Transverse colon (tissue), 4 donors: ENCODE results near the gene XNDC1N.

Source experiments
- CTCF ChIP-seq, 5 experiments: fragments of 200-600 bp in 3 of 5; fragments of 450-650 bp in 2 of 5; sonication (generic) in 3 of 5; IDR thresholded peaks; 1 replicate in 2 of 5; 2 replicates in 3 of 5; pipeline ENCODE4 v1.5.1; 2016 to 2017; ENCODE audit warnings: antibody characterized with exemption in 5 of 5, inconsistent platforms in 3 of 5, mild to moderate bottlenecking in 2 of 5, moderate library complexity in 1 of 5
- EP300 ChIP-seq: sonication (generic); formaldehyde crosslinking; IDR thresholded peaks from one replicate; pipeline ENCODE4 v1.6.1; 2017; ENCODE audit warnings: antibody characterized with exemption, low read depth
- POLR2A ChIP-seq: fragments of 450-650 bp; IDR thresholded peaks from one replicate; pipeline ENCODE4 v1.6.1; 2016; ENCODE audit warnings: antibody characterized with exemption, mild to moderate bottlenecking, moderate library complexity
- POLR2AphosphoS5 ChIP-seq, 3 donors: sonication (generic); formaldehyde crosslinking; IDR thresholded peaks; one replicate each; pipeline ENCODE4 v1.6.1; 2016; ENCODE audit warnings: antibody characterized with exemption in 3 of 3

- TF ChIP-seq CTCF (IDR thresholded peaks at IDR 0.05) (no peak), POLR2A (no peak), EP300 (no peak), POLR2AphosphoS5 (IDR thresholded peaks at IDR 0.05) (no peak)
Observed at GRCh38 chr11:71934213-71934612, 5.8 kb upstream of the XNDC1N start.
